GM18868 (cell line): Measurements from ENCODE around the gene PTPN2.
A peak's percentile ranks its signal among the peaks of the same experiment; 100 is the strongest.

Experiments
- ATAC-seq: cut with Tn5 transposase; IDR thresholded peaks from one replicate; pipeline ENCODE4 v1.9.1; 2021; ENCODE audit warnings: mild to moderate bottlenecking, moderate library complexity; ENCODE audit not compliant: unreplicated experiment

The PTPN2 gene

DNA sequence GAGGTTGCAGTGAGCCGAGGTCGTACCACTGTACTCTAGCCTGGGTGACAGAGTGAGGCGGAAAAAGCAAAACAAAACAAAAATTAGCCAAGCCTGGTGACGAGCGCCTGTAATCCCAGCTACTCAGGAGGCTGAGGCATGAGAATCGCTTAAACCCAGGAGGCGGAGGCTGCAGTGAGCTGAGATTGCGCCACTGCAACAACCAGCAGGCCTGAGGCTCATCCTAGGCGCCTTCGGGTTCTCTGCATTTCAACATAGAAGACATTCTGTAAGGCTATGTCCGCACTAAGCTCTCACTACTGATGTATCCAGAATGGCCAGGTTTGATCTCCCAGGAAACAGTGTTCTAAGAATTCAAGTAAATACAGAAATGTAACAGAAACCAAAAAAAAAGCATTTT, 23.5 kb downstream of the PTPN2 start:
- no peak for ATAC-seq

GRCh38 chr18:12858991-12859390, 25.0 kb downstream of the PTPN2 start:
- no peak for ATAC-seq

DNA sequence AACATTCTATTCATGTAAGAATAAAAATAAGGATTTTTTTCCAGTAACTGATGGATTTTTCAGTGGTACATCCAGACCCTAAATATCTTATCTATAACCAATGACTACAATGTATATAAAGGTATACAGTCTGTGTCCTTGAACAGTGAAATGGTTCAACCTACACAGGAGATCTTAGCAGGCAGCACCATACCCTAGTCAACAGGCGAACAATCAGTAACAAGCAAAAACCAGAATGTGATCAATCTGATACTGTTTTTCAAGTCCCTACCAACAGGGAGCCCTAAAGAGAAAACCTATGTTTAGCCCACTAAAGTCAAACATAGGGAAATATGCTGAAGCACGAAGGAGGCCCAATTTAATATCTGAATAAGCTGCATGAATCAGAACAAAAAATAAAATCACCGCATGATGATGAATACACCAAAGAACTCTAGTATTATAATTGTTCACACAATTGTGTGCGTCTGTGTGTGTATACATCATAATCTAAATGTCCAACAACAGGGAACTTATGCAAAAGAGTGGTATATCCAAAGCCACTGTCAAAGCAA, 26.0 kb downstream of the PTPN2 start:
- ATAC-seq, result no peak

GRCh38 chr18:12857215-12857905, 26.7 kb downstream of the PTPN2 start:
- no peak for ATAC-seq

- ATAC-seq, result no peak
Measured at GRCh38 chr18:12855916-12856315, 28.1 kb downstream of the PTPN2 start.

- no peak for ATAC-seq
Measured at GRCh38 chr18:12852566-12853315, 31.3 kb downstream of the PTPN2 start.

DNA sequence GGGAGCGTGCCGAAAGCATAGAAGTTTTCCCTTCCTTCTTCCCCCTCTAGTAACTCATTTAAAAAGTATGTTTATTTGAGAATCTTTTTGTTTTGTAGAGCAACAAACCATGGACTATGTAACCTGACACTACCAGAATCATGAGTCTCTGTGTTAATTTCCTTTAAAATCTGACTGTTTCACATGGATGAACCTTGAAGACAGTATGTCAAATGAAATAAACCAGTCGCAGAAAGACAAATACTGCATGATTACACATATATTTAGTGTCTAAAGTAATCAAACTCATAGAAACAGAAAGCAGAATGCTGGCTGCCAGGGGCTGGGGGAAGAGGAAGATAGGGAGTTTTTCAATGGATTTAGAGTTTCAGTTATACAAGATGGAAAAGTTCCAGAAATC, 32.3 kb downstream of the PTPN2 start:
- ATAC-seq, result no peak

- ATAC-seq, result no peak
Measured at GRCh38 chr18:12849548-12849947, 34.5 kb downstream of the PTPN2 start.

- no peak for ATAC-seq
Measured at GRCh38 chr18:12848405-12848804, 35.6 kb downstream of the PTPN2 start.

- ATAC-seq, result no peak
Measured at GRCh38 chr18:12844391-12844790, 39.6 kb downstream of the PTPN2 start.

GRCh38 chr18:12843420-12844350, 40.4 kb downstream of the PTPN2 start:
- ATAC-seq, result no peak

GRCh38 chr18:12842459-12843380, 41.3 kb downstream of the PTPN2 start:
- no peak for ATAC-seq

GRCh38 chr18:12841070-12841469, 43.0 kb downstream of the PTPN2 start:
- no peak for ATAC-seq

DNA sequence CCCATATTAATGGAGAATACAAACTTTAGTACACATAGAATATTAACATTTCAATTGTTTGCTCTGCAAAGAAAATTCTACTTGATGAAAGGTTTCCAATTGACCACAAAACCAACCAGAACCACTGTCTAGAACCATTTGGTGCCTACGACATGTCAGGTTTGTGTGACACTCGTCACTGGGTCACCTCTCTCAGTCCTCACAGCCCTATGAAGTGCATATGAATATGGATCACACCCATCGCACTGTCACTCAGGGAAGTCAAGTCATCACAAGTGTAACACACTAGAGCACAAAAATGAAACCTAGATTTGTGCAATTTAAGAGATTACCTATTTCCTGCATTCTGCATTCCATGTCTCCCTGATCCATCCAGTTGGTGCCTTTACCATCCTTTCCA, 43.7 kb downstream of the PTPN2 start:
- no peak for ATAC-seq

- peak; percentile 79 for ATAC-seq
Measured at GRCh38 chr18:12839526-12840196, 44.4 kb downstream of the PTPN2 start.

DNA sequence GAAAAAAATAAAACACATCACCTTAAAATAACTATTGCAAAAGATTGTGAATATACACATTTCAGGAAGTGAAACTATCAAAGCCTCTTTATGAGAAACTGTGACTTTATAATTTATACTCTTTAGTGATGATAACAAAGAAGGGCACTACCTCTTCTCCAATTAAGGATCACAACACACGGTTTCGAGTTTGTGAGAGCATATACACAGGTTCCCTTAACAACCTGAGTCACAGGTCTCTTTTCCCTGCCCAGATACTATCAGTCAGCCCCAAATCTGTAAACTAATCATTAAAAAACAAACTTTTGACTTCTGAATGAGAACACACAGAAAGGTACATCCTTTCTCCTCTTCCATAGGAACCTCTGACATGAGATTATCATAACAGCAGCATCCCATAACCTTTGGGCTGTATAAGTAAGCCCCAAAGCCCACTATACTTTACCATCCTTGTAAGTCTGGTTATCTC, 44.9 kb downstream of the PTPN2 start:
- peak; percentile 70 for ATAC-seq

DNA sequence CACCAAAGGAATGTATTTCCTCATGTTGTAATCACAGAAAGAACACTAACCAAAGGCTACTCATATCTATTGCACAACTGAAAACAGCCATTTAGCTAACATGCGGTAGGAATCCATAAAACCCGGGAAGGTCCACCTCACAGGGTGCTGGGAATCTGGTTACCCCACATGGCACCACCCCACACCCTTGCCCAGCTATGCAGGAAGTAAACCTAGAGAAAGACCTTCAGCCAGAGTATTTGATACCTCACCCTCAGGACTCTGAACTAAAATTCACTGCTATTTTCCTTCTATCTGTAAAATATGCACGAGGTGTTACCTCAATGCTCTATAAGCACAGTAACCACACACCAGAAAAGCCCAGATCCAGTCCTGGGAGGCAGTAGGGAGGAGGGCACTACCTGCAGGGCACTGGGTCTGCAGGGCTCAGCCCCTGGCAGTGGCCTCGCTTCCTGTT, 45.8 kb downstream of the PTPN2 start:
- ATAC-seq, result peak; percentile 27

- no peak for ATAC-seq
Measured at GRCh38 chr18:12837747-12838146, 46.3 kb downstream of the PTPN2 start.

DNA sequence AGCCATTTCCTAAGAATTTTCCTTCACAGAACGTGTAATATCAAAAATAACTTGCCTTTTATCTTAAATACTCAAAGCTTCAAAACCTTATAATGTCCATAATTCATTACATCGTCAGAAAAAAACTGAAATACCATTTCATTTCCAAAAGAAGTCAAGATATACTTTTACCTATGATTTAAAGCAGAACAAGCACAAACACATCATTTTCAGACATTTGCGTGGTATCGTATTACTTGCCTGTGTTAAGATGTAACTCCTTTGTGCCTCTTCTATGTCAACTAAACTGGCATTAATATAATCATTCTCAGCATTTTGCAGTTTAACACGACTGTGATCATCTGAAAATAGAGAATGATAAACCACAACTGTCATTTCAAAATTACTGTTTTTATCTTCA, 47.5 kb downstream of the PTPN2 start:
- no peak for ATAC-seq
